A549 (cell line): Measurements from ENCODE around the gene RNF114. TPM values are rescaled to one million over a fixed set of nuclear protein-coding genes. Genes with fewer than 3 reads are reported as not detected.

Source experiments
- ATAC-seq, 2 experiments: fragments of 200-7000 bp in 1 of 2; fragments of >200 bp in 1 of 2; cut with Nextera tagmentation in 1 of 2; cut with Tn5 transposase in 1 of 2; 3 replicates each; pipeline versions ENCODE4 v1.8.0 to v1.9.1; 2018 to 2020; ENCODE audit warnings: mild to moderate bottlenecking in 1 of 2, moderate library complexity in 1 of 2
- CTCF ChIA-PET: fragments of 300-600 bp; sonication (Branson Sonifier 250); formaldehyde crosslinking; extraction: SDS; loops from one replicate; lab custom pipeline; 2021; ENCODE audit warnings: antibody characterized with exemption, inconsistent platforms; lab: Yijun Ruan, JAX
- POLR2A ChIA-PET: fragments of 350-600 bp; formaldehyde crosslinking; extraction: SDS; loops from one replicate; lab custom pipeline; 2021; ENCODE audit warnings: antibody characterized with exemption, inconsistent platforms; lab: Yijun Ruan, JAX
- DNase-seq, 2 experiments: peaks; one replicate each; pipeline versions ENCODE4 v3.0.0 to v3.0.0-alpha.2; 2011 to 2016; ENCODE audit warnings: low read depth in 1 of 2, low spot score in 1 of 2
- FAIRE-seq: peaks from 2 replicates; lab custom pipeline; 2011; peaks lifted over from hg19 to GRCh38; lab: Jason Lieb, UNC
- H3K27ac ChIP-seq, 2 experiments: fragments of >200 bp; sonication (Bioruptor Twin); formaldehyde crosslinking; 3 replicates each; pipeline ENCODE4 v1.5.1; 2016 to 2017
- H3K4me1 ChIP-seq: fragments of >200 bp; sonication (Bioruptor Twin); formaldehyde crosslinking; 3 replicates; pipeline ENCODE4 v1.6.1; 2016
- H3K4me2 ChIP-seq: fragments of >200 bp; sonication (Bioruptor Twin); formaldehyde crosslinking; 3 replicates; pipeline ENCODE4 v1.6.1; 2016
- H3K4me3 ChIP-seq: fragments of >200 bp; sonication (Bioruptor Twin); formaldehyde crosslinking; 3 replicates; pipeline ENCODE4 v1.5.1; 2016
- H3K9me3 ChIP-seq: fragments of >200 bp; sonication (Bioruptor Twin); formaldehyde crosslinking; 3 replicates; pipeline ENCODE4 v1.6.1; 2016
- EHMT2 ChIP-seq: fragments of 200-600 bp; sonication (generic); IDR thresholded peaks from 2 replicates; pipeline ENCODE4 v1.6.1; 2016; ENCODE audit warnings: antibody characterized with exemption, low read depth, mild to moderate bottlenecking, moderate library complexity
- EP300 ChIP-seq, 2 experiments: fragments of >200 bp; sonication (Bioruptor Twin); formaldehyde crosslinking; IDR thresholded peaks; 2 replicates in 1 of 2; 3 replicates in 1 of 2; pipeline ENCODE4 v1.6.1; 2016 to 2017
- GATA3 ChIP-seq: IDR thresholded peaks from 2 replicates; pipeline ENCODE4 v1.6.1; 2012; ENCODE audit warnings: borderline replicate concordance
- HOXA7 ChIP-seq: fragments of 250-450 bp; sonication (Bioruptor Pico); IDR thresholded peaks from 2 replicates; pipeline ENCODE4 v1.5.0; 2020; ENCODE audit warnings: mild to moderate bottlenecking, moderate library complexity
- HOXB13 ChIP-seq: fragments of 250-450 bp; sonication (Bioruptor Pico); IDR thresholded peaks from 2 replicates; pipeline ENCODE4 v1.5.0; 2020; ENCODE audit warnings: low read depth, mild to moderate bottlenecking, moderate library complexity
- JUNB ChIP-seq: fragments of >200 bp; sonication (Bioruptor Twin); formaldehyde crosslinking; IDR thresholded peaks from 2 replicates; pipeline ENCODE4 v1.6.1; 2016
- MAFK ChIP-seq: fragments of 450-650 bp; IDR thresholded peaks from 2 replicates; pipeline ENCODE4 v1.6.1; 2014; ENCODE audit not compliant: partially characterized antibody
- NFE2L2 ChIP-seq: fragments of 150-350 bp; conservative IDR thresholded peaks from 2 replicates; pipeline ENCODE4 v1.6.1; 2014; ENCODE audit warnings: low read length
- PHF8 ChIP-seq: fragments of 200-600 bp; sonication (generic); IDR thresholded peaks from 2 replicates; pipeline ENCODE4 v1.6.1; 2016; ENCODE audit warnings: low read depth, mild to moderate bottlenecking, antibody characterized with exemption, moderate library complexity, borderline replicate concordance
- POLR2A ChIP-seq: IDR thresholded peaks from 2 replicates; pipeline ENCODE4 v1.6.1; 2012; ENCODE audit warnings: mild to moderate bottlenecking, low read length
- RARB ChIP-seq: fragments of 250-450 bp; sonication (Bioruptor Pico); IDR thresholded peaks from 2 replicates; pipeline ENCODE4 v1.8.0; 2021; ENCODE audit warnings: mild to moderate bottlenecking, moderate library complexity
- RCOR1 ChIP-seq: fragments of 150-350 bp; IDR thresholded peaks from 2 replicates; pipeline ENCODE4 v1.6.1; 2014; ENCODE audit warnings: antibody characterized with exemption, low read length, low read depth
- ZFP36 ChIP-seq: fragments of 450-650 bp; IDR thresholded peaks from 2 replicates; pipeline ENCODE4 v1.6.1; 2014; ENCODE audit warnings: borderline replicate concordance; ENCODE audit not compliant: partially characterized antibody
- ZSCAN20 ChIP-seq: fragments of 250-450 bp; sonication (Bioruptor Pico); IDR thresholded peaks from 2 replicates; pipeline ENCODE4 v1.8.0; 2022; ENCODE audit warnings: mild to moderate bottlenecking, moderate library complexity
- WGBS: methylation state at CpG from one replicate; pipeline ENCODE4 v1.1.6; 2017; ENCODE audit errors: missing lambda C conversion rate; 5-methylcytosine and 5-hydroxymethylcytosine counted together
- polyA plus RNA-seq, 4 experiments: library from polyadenylated mRNA; depleted of rRNA in 3 of 4; stranded (reverse); fragments of >200 nt; fragmentation: RNase III in 1 of 4; extraction: RNeasy Plus Mini Kit Qiagen cat#74134 plus additional on column Dnase treatment in 1 of 4; gene quantifications; 2 replicates in 3 of 4; 3 replicates in 1 of 4; pipeline ENCODE4 v1.2.3, GENCODE V29; 2011 to 2017
- TF ChIP-seq, protein P1 (sequence below): fragments of >200 bp; sonication (Bioruptor Twin); formaldehyde crosslinking; IDR thresholded peaks from 3 replicates; pipeline ENCODE4 v1.6.1; 2016
- TF ChIP-seq, protein P2 (sequence below): fragments of 150-350 bp; IDR thresholded peaks from 2 replicates; pipeline ENCODE4 v1.6.1; 2014; ENCODE audit warnings: low read depth, mild to moderate bottlenecking, low read length

RNF114 gene
- polyA plus RNA-seq, 2 of the 4 experiments (the other 2 are of a cell fraction) = 43.1 to 44.8 TPM

DNA sequence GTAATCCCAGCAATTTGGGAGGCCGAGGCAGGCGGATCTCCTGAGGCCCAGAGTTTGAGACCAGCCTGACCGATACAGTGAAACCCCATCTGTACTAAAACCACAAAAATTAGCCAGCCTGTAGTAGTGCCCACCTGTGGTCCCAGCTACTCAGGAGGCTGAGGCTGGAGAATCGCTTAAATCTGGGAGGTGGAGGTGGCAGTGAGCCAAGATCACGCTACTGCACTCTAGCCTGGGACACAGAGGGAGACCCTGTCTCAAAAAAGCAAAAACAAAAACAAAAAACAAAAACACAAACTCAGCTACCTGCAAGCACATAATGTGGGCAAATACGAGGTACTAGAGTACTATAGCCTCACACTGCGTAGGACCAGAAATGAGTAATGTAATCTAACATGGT is 17.2 kb upstream of the RNF114 start:
- no peak overlapping the region for H3K4me2 ChIP-seq
- TF ChIP-seq JUNB = no peak
- no peak for TF ChIP-seq RARB (CRISPR knock-in tag)
- TF ChIP-seq POLR2A = no peak
- TF ChIP-seq ZSCAN20 (CRISPR knock-in tag) = no peak
- no peak for TF ChIP-seq RCOR1
- TF ChIP-seq, protein P1, sequence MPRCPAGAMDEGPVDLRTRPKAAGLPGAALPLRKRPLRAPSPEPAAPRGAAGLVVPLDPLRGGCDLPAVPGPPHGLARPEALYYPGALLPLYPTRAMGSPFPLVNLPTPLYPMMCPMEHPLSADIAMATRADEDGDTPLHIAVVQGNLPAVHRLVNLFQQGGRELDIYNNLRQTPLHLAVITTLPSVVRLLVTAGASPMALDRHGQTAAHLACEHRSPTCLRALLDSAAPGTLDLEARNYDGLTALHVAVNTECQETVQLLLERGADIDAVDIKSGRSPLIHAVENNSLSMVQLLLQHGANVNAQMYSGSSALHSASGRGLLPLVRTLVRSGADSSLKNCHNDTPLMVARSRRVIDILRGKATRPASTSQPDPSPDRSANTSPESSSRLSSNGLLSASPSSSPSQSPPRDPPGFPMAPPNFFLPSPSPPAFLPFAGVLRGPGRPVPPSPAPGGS = no peak
- TF ChIP-seq, protein P2, sequence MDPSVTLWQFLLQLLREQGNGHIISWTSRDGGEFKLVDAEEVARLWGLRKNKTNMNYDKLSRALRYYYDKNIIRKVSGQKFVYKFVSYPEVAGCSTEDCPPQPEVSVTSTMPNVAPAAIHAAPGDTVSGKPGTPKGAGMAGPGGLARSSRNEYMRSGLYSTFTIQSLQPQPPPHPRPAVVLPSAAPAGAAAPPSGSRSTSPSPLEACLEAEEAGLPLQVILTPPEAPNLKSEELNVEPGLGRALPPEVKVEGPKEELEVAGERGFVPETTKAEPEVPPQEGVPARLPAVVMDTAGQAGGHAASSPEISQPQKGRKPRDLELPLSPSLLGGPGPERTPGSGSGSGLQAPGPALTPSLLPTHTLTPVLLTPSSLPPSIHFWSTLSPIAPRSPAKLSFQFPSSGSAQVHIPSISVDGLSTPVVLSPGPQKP = no peak
- TF ChIP-seq, all 56 proteins: peak for 0
- ChIA-PET CTCF (interaction anchor here (1.3 to 1.5 kb wide), 2 partner anchors 9 to 31 kb away, joined by 3 to 5 read pairs; no protein-coding TSS in a partner anchor), POLR2A (no interaction called here)
- WGBS = 68% methylated on average over 7 of the region's 7 CpGs
- FAIRE-seq = no peak
- Histone ChIP-seq H3K27ac (no peak overlapping the region), H3K4me3 (no peak overlapping the region), H3K9me3 (no peaks in the 10 kb centered on the region), H3K4me1 (peaks cover 22% of the 10 kb centered on the region)
- ATAC-seq = no peak
- DNase-seq = no peak

DNA sequence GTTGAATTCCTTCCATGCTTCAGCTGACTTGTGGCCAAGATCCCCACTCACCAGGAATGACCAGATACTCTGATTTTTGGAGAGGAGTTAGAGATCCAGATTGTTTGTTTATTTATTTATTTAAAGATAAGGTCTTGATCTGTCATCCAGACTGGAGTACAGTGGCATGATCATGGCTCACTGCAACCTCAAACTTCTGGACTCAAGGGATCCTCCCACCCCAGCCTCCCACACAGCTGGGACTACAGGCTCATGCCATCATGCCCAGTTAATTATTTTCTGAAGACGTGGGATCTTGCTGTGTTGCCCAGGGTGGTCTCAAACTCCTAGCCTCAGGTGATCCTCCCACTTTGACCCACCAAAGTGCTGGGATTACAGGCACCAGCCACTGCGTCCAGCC is 16.7 kb upstream of the RNF114 start:
- ATAC-seq (no peak), DNase-seq (no peak), FAIRE-seq (no peak)
- no peak for TF ChIP-seq EP300 (IDR thresholded peaks at IDR 0.05)
- TF ChIP-seq HOXB13 (CRISPR knock-in tag) = no peak
- TF ChIP-seq RARB (CRISPR knock-in tag) = no peak
- no peak for TF ChIP-seq ZFP36
- POLR2A ChIA-PET = no interaction called here
- H3K27ac ChIP-seq = no peak overlapping the region
- 75% methylated on average over 2 of the region's 2 CpGs for WGBS
- H3K4me2 ChIP-seq = no peak overlapping the region
- CTCF ChIA-PET = interaction anchor here (1.3 to 1.5 kb wide), 2 partner anchors 8 to 31 kb away, joined by 3 to 5 read pairs; no protein-coding TSS in a partner anchor
- H3K4me1 ChIP-seq = peaks cover 18% of the 10 kb centered on the region
- no peaks in the 10 kb centered on the region for H3K9me3 ChIP-seq
- no peak overlapping the region for H3K4me3 ChIP-seq

DNA sequence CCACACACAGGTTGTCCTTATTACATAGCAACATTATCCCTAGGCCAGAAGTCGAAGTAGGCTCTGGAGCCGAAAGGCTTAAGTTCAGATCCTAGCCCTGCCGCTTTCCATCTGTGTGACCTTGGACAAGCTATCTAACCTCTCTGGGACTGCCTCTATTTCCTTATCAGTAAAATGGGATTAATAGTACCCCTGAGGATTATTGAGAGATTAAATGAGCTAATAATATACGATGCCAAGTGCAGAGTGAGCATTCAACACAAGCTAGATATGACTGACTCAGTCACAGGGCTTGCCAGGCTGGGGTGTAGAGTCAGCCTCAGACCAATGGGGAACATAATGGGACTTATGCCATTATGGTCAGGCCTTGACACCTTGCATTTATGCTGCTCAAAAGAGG is 11.9 kb upstream of the RNF114 start:
- DNase-seq (no peak), ATAC-seq (no peak), FAIRE-seq (no peak)
- Histone ChIP-seq H3K4me1 (peaks cover 8% of the 10 kb centered on the region; the same call in 2 of the 3 replicates), H3K9me3 (0 out of 3 replicates have a peak, but pooled peaks cover 4% of the 10 kb centered on the region), H3K4me2 (no peak overlapping the region), H3K27ac (no peak overlapping the region), H3K4me3 (no peak overlapping the region)
- ChIA-PET POLR2A (interaction anchor here (0.6 kb wide), 1 partner anchor 7 kb away, joined by 5 read pairs; no protein-coding TSS in a partner anchor), CTCF (interaction anchor here (1.2 to 2.2 kb wide), 5 partner anchors 13 to 314 kb away, joined by 3 to 9 read pairs (median 4); no protein-coding TSS in a partner anchor)
- 83% methylated on average over 4 of the region's 4 CpGs for whole genome bisulfite sequencing
- TF ChIP-seq HOXA7 = no peak
- TF ChIP-seq EHMT2 = no peak
- no peak for TF ChIP-seq GATA3
- no peak for TF ChIP-seq PHF8
- TF ChIP-seq, protein P2 = no peak
- TF ChIP-seq, all 56 proteins: peak for 0

DNA sequence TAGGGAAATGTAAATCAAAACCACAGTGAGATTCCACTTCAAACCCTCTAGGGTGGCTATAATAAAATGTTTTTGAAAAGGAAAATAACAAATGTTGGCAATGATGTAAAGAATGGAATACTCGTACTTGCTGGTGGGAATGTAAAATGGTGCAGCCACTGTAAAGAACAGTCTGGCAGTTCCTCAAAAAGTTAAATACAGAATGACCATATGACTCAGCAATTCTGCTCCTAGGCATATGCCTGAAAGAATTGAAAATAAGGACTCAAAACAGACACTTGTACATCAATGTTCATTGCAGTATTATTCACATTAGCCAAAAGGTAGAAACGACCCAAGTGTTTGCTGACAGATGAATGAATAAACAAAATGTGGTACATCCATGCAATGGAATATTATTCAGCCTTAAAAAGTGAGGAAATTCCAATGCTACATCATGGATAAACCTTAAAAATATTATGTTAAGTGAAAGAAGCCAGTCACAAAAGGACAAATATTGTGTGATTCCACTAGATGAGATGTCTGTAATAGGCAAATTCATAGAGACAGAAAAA is 10.2 kb upstream of the RNF114 start:
- TF ChIP-seq MAFK = peak; percentile 91
- TF ChIP-seq POLR2A = no peak
- peak; percentile 83 for TF ChIP-seq NFE2L2
- no peak overlapping the region for H3K4me2 ChIP-seq
- POLR2A ChIA-PET = no interaction called here
- CTCF ChIA-PET = interaction anchor here (2.5 kb wide), 1 partner anchor 9 kb away, joined by 15 read pairs; the partner anchor contains the start of gene SPATA2
- ATAC-seq (no peak), FAIRE-seq (no peak), DNase-seq (no peak)
- no peak overlapping the region for H3K4me3 ChIP-seq
- H3K9me3 ChIP-seq = 0 out of 3 replicates have a peak, but pooled peaks cover 4% of the 10 kb centered on the region
- 47% methylated on average over 2 of the region's 2 CpGs for WGBS
- peaks cover 8% of the 10 kb centered on the region; the same call in 2 of the 3 replicates for H3K4me1 ChIP-seq
- no peak overlapping the region for H3K27ac ChIP-seq
